PC-9 (cell line): ENCODE results near the gene PRKAG2.

ENCODE experiments used
- EZH2 ChIP-seq: fragments of 200-600 bp; sonication (generic); IDR thresholded peaks from 2 replicates; pipeline ENCODE4 v1.8.0; 2017; ENCODE audit warnings: antibody characterized with exemption, low read depth
- TF ChIP-seq, protein P1 (sequence below): fragments of 200-600 bp; sonication (generic); conservative IDR thresholded peaks from 2 replicates; pipeline ENCODE4 v1.6.1; 2017; ENCODE audit warnings: mixed run types, antibody characterized with exemption, mild to moderate bottlenecking, moderate library complexity

DNA sequence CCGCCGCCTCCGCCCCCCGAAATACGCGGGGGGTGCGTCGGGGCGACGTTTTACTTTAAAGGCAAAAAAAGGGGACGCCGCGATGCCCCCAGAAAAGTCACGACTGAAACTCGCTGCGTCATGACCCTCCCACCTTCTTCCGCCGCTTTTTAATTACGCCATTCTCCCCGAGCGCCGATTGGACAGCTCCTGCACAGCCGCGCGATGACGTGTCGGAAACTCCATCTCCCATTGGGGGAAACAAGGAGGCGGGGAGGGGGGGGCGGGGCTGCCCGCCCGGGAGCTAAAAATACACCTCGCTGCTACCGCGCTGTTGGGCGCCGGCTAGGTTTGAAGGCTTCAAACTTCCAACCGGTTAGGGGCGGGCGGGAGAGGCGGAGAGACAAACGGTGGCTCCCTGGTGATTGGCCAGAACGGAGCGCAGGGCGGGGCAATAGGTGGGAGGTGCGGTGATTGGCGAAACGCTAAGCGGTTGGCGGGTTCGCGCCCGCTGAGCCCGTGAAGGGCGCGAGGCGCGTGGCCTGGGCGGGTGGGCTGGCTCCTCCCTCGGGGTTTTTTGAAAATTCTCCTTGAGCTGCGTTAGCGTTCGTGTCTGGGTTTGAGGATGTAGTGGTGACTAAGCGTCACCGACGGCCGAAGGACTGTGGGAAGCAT is 357.0 kb downstream of the PRKAG2 start, which contains the start of gene RHEB:
- TF ChIP-seq, protein P1, sequence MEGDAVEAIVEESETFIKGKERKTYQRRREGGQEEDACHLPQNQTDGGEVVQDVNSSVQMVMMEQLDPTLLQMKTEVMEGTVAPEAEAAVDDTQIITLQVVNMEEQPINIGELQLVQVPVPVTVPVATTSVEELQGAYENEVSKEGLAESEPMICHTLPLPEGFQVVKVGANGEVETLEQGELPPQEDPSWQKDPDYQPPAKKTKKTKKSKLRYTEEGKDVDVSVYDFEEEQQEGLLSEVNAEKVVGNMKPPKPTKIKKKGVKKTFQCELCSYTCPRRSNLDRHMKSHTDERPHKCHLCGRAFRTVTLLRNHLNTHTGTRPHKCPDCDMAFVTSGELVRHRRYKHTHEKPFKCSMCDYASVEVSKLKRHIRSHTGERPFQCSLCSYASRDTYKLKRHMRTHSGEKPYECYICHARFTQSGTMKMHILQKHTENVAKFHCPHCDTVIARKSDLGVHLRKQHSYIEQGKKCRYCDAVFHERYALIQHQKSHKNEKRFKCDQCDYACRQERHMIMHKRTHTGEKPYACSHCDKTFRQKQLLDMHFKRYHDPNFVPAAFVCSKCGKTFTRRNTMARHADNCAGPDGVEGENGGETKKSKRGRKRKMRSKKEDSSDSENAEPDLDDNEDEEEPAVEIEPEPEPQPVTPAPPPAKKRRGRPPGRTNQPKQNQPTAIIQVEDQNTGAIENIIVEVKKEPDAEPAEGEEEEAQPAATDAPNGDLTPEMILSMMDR = no peak
- no peak for TF ChIP-seq EZH2
